Left lobe of liver (tissue), 2 donors: ENCODE data around the gene TMTC4. TPM values are rescaled to one million over a fixed set of nuclear protein-coding genes. Genes with fewer than 3 reads are reported as not detected.
"Not testable (repeated sequence)": the region's sequence is repeated elsewhere in the genome, so short reads cannot be mapped to it uniquely, and the experiment has no call there.

Source experiments
- ATAC-seq: fragments of 200-7000 bp; cut with Tn5 transposase; one replicate; pipeline ENCODE4 v1.9.1; 2020; ENCODE audit warnings: mild to moderate bottlenecking, moderate library complexity
- DNase-seq: peaks from one replicate; pipeline ENCODE4 v3.0.0-alpha.2; 2020; ENCODE audit warnings: low spot score
- total RNA-seq: library from RNA; stranded (reverse); gene quantifications from one replicate; pipeline ENCODE4 v1.2.1, GENCODE V29; 2021
- donor health status: DM: no; HTN: no; CAD: no; lungs with moderate emphysema.
- donor health status: DM: no; HTN: yes; CAD: no.

The TMTC4 gene
- 17.2 TPM for total RNA-seq

DNA sequence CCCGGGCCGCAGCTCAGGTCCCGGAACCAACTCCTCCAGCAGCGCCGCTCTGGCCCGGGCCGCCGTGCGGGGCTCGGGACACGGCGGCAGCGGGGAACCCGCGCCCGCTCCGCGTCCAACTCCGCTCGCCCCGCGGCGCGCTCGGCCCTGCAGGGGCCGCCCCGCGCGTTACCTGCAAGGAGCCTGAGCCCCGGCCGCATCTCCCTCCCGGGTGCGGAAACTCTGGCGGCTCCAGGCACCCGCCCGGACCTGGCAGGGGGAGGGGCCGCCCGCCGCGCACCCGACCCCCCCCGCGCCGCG, at the start of gene TMTC4:
TMTC4 (minus strand) TSS at position 224 of the 300 bp plus-strand sequence. CDS start 4,433 bp downstream, outside the sequence.
- ATAC-seq (no peak), DNase-seq (no peak)

DNA sequence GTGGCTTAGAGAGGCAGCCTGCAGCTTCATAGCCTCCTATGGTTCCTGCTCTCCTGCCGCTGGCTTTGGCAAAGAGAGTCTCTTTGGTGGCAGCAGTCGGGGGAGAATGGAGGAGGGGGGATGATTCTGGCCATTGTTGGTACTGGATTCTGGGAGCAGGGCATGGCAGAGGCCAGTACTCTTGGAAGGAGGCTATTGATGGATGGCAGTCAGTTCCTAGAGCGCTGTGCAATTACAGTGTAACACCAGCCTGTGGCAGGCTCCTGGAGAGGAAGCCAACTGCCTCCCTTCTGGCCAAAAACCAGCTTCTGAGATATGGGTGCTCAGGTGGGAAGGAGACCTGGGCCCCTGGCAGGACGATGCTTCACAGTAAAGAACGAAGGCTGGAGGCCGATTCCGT, 47.9 kb upstream of the TMTC4 start:
- DNase-seq (no peak), ATAC-seq (peak; percentile 78)

DNA sequence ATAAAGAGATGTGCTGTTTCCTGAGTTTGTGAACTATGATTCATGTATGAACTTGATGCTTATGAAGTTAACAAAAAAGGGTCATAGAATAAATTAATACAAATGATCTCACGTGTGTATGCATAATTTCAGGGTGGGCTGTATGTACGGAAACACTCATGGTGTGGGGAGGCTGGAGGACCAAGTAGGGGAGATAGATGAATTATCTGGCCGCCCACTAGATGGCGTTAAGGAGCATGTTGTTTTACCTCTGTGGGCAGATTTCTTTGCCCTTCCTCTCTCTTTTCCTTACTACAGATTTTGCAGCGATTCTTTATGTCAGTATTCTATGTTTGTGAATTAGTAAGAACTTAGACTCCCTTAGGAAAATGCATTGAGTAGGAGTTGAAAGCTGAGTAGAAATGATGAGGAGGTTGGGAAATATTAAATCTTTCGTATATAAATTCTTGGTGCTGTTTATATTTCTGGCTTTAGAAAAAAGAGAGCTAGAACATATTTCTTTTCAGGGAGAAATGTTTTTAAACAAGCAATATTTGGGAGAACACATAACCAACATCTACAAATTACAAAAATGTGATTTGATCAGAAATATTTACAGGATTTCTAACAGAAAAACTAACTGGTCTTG, 47.4 kb upstream of the TMTC4 start:
- ATAC-seq, result peak; percentile 96
- peak; percentile 61 for DNase-seq

DNA sequence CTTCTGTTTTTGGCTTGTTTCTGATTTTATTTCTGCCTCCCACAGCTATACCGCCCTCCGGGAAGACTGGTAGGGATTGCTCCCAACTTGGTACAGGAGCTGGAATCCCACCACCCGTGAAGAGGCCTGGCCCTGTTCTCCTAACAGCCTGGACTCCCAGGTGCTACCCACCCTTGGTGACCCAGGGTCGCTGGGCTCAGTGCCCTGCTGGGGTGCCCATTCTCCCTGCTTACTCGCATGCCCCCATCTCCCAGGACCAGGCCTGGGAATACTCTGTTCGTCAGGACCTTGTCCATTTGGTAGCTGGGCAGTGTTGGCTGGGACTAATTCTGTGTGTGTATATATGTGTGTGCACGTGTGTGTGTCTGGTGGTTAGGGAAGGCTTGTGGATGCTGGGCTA, 41.0 kb upstream of the TMTC4 start:
- DNase-seq, result no peak

GRCh38 chr13:100714478-100714877, 39.9 kb upstream of the TMTC4 start:
- no peak for DNase-seq
- no peak for ATAC-seq

More for the DNA sequence above, 41.0 kb upstream of the TMTC4 start:
- ATAC-seq, result no peak

DNA sequence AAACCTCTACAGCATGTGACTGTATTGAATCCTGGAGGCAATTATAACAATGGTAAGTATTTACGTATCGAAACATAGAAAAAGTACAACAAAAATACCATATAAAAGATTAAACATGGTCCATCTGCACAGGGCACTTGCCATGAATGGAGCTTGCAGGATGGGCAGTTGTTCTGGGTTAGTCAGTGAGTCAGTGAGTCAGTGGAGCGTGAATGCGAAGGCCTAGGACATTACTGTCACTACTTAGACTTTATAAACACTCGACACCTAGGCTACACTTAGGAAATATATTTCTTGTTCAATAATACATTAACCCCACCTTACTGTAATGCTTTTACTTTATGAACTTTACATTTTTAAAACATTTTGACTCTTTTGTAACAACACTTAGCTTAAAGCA, 35.6 kb upstream of the TMTC4 start:
- ATAC-seq (no peak), DNase-seq (no peak)

GRCh38 chr13:100707818-100708740, 33.5 kb upstream of the TMTC4 start:
- DNase-seq (no peak), ATAC-seq (no peak)

DNA sequence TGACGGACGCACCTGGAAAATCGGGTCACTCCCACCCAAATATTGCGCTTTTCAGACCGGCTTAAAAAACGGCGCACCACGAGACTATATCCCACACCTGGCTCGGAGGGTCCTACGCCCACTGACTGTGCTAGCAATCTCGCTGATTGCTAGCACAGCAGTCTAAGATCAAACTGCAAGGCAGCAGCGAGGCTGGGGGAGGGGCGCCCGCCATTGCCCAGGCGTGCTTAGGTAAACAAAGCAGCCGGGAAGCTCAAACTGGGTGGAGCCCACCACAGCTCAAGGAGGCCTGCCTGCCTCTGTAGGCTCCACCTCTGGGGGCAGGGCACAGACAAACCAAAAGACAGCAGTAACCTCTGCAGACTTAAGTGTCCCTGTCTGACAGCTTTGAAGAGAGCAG, 23.7 kb upstream of the TMTC4 start:
- not testable (repeated sequence) for ATAC-seq, DNase-seq

- ATAC-seq (no peak), DNase-seq (no peak)
Measured at GRCh38 chr13:100695509-100695773, 20.8 kb upstream of the TMTC4 start.

GRCh38 chr13:100694722-100695508, 20.3 kb upstream of the TMTC4 start:
- no peak for DNase-seq
- ATAC-seq, result peak; percentile 84

GRCh38 chr13:100689191-100689590, 14.6 kb upstream of the TMTC4 start:
- ATAC-seq (no peak), DNase-seq (no peak)

DNA sequence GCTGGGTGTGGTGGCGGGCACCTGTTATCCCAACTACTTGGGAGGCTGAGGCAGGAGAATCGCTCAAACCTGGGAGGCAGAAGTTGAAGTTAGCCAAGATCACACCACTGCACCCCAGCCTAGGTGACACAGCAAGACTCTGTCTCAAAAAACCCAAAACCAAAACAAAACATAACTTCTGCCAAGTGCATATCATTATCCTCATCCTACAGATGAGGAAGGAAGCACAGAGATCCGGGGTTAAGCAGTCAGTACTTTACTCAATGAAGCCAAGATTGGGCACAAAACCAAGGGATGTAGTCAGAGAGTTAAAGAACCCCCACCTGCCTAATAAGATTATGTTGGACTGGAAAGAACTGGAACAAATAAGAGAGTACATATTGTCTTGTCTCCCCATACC, 5.5 kb upstream of the TMTC4 start:
- DNase-seq (no peak), ATAC-seq (no peak)

DNA sequence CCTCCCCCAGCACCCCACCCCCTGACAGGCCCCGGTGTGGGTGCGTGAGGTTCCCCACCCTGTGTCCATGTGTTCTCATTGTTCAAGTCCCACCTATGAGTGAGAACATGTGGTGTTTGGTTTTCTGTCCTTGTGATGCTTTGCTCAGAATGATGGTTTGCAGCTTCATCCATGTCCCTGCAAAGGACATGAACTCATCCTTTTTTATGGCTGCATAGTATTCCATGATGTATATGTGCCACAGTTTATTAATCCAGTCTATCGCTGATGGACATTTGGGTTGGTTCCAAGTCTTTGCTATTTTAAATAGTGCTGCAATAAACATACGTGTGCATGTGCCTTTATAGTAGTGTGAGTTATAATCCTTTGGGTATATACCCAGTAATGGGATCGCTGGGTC, 2.5 kb upstream of the TMTC4 start:
- ATAC-seq, DNase-seq: not testable (repeated sequence)

- DNase-seq, result no peak
Measured at GRCh38 chr13:100675661-100676129, 1.1 kb upstream of the TMTC4 start.

GRCh38 chr13:100674872-100675660, 471 bp upstream of the TMTC4 start:
- ATAC-seq, result peak; percentile 89
- DNase-seq, result peak; percentile 100

More at GRCh38 chr13:100675661-100676129, 1.1 kb upstream of the TMTC4 start:
- no peak for ATAC-seq

GRCh38 chr13:100673713-100674571, 653 bp downstream of the TMTC4 start:
- ATAC-seq, result peak; percentile 52
- DNase-seq, result peak; percentile 72

- ATAC-seq (no peak), DNase-seq (no peak)
Measured at GRCh38 chr13:100673376-100673712, 1.3 kb downstream of the TMTC4 start.

- ATAC-seq, result no peak
- no peak for DNase-seq
Measured at GRCh38 chr13:100671389-100672182, 3.0 kb downstream of the TMTC4 start.

DNA sequence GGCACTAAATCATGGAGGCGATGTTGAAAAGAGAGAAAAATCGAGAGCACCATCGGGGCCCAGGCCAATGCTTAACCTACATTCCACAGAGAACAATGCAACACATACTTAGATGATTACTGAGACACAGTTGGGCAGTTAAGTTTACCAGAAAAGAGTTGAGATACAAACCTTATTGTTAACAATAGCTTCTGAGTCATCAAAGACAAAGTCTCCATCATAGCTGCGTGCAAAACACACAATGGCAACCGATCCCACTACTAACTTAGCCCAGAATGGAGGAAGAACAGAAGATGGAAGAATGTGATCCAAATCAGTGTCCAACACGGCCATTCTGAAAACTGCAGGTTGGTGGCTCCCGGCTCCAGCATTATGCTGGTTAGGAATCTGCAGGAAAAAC, 6.2 kb downstream of the TMTC4 start:
- no peak for ATAC-seq
- DNase-seq, result no peak
